A549 (cell line): ENCODE results near the gene CMTM4.

Experiments
- CEBPB ChIP-seq, 2 experiments: fragments of >200 bp in 1 of 2; sonication (Bioruptor Twin) in 1 of 2; formaldehyde crosslinking in 1 of 2; IDR thresholded peaks; 2 replicates each; pipeline ENCODE4 v1.6.1; 2012 to 2016
- CTCF ChIP-seq: fragments of >200 bp; sonication (Bioruptor Twin); formaldehyde crosslinking; IDR thresholded peaks from 3 replicates; pipeline ENCODE4 v1.5.1; 2016
- EP300 ChIP-seq, 2 experiments: fragments of >200 bp; sonication (Bioruptor Twin); formaldehyde crosslinking; IDR thresholded peaks; 2 replicates in 1 of 2; 3 replicates in 1 of 2; pipeline ENCODE4 v1.6.1; 2016 to 2017
- FOSL2 ChIP-seq, 2 experiments: fragments of 450-650 bp in 1 of 2; fragments of >200 bp in 1 of 2; sonication (Bioruptor Twin) in 1 of 2; formaldehyde crosslinking; IDR thresholded peaks; 2 replicates each; pipeline versions ENCODE4 v1.5.0 to v1.6.1; 2016 to 2020; ENCODE audit warnings: mild to moderate bottlenecking in 1 of 2, moderate library complexity in 1 of 2
- HDAC2 ChIP-seq: fragments of 200-600 bp; sonication (generic); IDR thresholded peaks from 2 replicates; pipeline ENCODE4 v1.6.1; 2016
- KDM5A ChIP-seq: fragments of 200-600 bp; sonication (generic); IDR thresholded peaks from 2 replicates; pipeline ENCODE4 v1.6.1; 2016; ENCODE audit warnings: antibody characterized with exemption, mild to moderate bottlenecking
- MAFK ChIP-seq: fragments of 450-650 bp; IDR thresholded peaks from 2 replicates; pipeline ENCODE4 v1.6.1; 2014; ENCODE audit not compliant: partially characterized antibody
- NR3C1 ChIP-seq: fragments of >200 bp; sonication (Bioruptor Twin); formaldehyde crosslinking; IDR thresholded peaks from 3 replicates; pipeline ENCODE4 v1.6.1; 2017
- POLR2A ChIP-seq: IDR thresholded peaks from 2 replicates; pipeline ENCODE4 v1.6.1; 2012; ENCODE audit warnings: mild to moderate bottlenecking, low read length
- RFX5 ChIP-seq: fragments of 450-650 bp; IDR thresholded peaks from 2 replicates; pipeline ENCODE4 v1.7.1; 2014; ENCODE audit warnings: antibody characterized with exemption, mild to moderate bottlenecking, moderate library complexity
- USF2 ChIP-seq: fragments of 450-650 bp; IDR thresholded peaks from 2 replicates; pipeline ENCODE4 v1.6.1; 2014; ENCODE audit warnings: antibody characterized with exemption

GRCh38 chr16:66741169-66741900, 44.8 kb upstream of the CMTM4 start:
- TF ChIP-seq NR3C1 (no peak), MAFK (no peak), CEBPB (IDR thresholded peaks at IDR 0.05) (peak; percentile 33 to 55; a peak in 1 of 4 replicates), CTCF (no peak), POLR2A (no peak), HDAC2 (no peak), RFX5 (no peak), EP300 (IDR thresholded peaks at IDR 0.05) (no peak), KDM5A (no peak), USF2 (no peak), FOSL2 (IDR thresholded peaks at IDR 0.05) (no peak), FOSL2 (CRISPR knock-in tag; IDR thresholded peaks at IDR 0.05) (no peak)
